CD4-positive, alpha-beta T cell treated with Interleukin-12 subunit alpha and Interleukin-12 subunit beta, for 1 hour (primary cell): ENCODE measurements around the gene SLC7A5.
"Not testable (repeated sequence)": the region's sequence is repeated elsewhere in the genome, so short reads cannot be mapped to it uniquely, and the experiment has no call there.

Source experiments
- DNase-seq: peaks from one replicate; pipeline ENCODE4 v3.0.0-alpha.2; 2020

The SLC7A5 gene

DNA sequence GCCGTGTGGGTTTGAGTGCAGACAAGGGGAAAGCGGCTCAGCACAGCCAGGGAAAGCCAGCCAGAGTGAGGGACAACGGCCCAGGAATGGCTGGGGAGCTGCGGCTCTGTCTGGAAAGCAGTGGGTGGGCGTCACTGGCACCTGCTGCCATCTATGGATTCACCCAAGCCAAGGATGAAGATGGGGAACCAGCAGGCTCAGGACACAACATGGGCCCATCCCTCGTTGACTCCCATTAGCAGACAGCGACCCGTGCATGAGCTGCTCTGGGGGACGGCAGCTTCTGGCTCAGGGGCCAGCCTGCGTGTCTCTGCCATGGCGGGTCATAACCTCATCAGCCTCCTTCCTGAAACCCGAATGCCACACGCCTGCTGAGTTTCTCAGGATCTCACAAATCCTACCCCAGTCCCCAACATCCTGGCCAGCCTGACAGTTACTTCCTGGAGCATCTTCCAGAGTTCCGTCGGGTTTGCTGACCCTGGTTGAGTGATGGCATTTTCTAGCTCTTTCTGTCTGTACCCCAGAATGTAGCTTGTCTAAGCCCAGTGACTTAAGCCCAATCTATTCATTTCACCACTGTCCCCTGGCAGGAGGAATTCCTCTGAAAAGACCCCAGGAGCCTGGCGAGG lies 50.7 kb downstream of the SLC7A5 start:
- DNase-seq: no peak

DNA sequence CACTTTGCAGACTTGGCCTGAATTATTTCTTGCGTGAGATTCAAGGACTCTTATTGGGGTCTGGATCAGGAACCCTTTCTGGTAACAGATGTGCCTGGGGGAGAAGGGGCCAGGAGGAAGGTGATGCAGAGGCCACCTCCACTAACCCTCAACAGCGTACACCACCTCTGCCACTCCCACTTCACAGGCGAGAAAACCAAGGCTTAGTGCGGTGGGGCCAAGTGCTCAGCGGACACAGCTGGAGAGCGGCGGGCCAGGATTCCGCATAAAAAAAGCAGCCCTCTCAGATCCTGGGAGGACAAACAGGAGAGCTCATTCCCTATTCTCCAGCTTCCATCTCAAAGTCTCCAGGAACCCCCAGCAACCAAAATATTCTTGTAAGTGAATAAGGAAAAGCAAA lies 51.4 kb downstream of the SLC7A5 start:
- DNase-seq: no peak

DNA sequence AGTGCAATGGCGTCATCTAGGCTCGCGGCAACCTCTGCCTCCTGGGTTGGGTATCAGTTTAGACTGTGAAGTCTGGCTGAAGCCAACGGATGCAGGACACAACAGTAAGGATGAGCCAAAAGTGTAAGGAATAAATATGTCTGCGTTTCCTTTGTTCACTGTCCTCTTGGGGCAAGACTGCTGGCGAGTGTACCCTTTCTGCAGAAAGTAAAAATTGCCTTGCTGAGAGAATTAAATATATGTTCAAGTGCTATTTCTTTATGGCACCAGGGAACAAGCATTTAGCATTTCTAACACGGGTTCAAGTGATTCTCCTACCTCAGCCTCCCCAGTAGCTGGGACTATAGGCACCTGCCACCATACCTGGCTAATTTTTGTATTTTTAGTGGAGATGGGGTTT lies 51.9 kb downstream of the SLC7A5 start:
- not testable (repeated sequence) for DNase-seq

DNA sequence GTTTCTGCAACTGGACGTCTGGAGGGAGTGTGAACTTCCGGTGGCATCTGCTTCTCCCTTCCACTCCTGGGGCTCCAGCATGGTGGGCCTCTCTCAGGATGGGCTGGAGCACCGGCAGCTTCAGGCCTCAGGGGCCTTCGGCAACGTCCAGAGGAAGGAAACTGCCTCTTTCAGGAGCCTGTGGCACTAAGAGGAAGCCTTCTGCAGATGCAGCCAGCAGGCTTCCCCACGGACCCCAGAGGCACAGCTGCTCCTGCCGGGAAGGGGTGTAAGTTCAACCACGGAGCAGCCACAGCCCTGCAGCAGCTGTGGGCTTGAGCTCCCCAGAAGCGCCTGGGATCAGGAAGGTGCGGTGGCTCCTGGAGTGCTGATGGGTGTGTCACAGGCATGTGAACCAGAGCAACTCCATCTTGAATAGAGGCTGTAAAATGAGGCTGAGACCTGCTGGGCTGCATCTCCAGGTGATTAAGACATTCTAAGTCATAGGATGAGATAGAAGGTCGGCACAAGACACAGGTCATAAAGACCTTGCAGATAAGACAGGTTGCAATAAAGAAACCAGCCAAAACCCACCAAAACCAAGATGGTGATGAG lies 52.7 kb downstream of the SLC7A5 start:
- no peak for DNase-seq

DNA sequence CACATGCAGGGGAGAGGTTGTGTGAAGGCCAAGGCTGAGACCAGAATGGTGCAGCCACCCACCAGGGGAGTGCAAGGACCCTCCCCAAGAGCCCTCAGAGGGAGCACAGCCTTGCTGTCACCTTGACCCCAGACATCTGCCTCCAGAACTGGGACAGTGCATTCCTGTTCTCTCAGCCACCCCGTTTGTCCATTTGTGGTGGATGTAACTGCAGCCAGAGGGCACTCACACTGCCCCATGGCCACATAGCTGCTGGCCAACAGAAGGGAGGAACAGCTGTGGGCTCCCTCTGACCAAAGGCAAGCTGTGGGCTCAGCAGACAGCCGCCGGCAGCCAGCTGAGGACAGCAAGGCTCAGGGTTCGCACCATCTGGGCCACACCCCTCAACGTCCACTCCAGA lies 53.7 kb downstream of the SLC7A5 start:
- no peak for DNase-seq

DNA sequence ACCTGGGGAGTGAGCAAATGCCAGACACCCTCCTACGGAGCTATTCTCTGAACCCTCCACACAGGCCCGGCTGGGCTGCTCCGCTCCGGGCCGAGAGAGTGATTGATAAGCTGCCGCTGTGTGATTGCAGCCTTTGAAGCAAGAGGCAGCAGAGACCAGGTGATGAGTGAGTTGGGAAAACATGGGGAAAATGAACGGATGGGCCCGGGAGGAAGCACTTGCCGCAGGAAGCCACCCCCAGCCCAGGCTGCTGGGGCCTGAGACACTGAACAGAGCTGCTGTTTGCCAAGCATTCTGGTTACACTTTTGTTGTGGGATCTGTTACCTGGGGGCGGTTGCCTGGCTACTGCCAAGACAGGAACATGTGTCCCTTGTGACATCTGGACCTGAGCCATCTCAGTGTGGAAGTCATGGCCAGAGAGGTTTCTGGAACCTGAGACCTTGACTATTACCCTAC lies 57.1 kb downstream of the SLC7A5 start:
- no peak for DNase-seq

DNA sequence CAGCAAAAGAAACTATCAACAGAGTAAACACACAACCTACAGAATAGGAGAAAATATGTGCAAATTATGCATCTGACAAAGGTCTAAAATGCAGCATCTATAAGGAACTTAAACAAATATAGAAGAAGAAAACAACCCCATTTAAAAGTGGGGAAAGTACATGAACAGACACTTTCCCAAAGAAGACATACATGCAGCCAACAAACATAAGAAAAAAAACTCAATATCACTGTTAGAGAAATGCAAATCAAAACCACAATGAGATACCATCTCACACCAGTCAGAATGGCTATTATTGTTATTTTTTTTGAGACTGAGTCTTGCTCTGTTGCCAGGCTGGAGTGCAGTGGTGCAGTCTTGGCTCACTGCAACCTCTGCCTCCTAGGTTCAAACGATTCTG lies 57.9 kb downstream of the SLC7A5 start:
- not testable (repeated sequence) for DNase-seq

DNA sequence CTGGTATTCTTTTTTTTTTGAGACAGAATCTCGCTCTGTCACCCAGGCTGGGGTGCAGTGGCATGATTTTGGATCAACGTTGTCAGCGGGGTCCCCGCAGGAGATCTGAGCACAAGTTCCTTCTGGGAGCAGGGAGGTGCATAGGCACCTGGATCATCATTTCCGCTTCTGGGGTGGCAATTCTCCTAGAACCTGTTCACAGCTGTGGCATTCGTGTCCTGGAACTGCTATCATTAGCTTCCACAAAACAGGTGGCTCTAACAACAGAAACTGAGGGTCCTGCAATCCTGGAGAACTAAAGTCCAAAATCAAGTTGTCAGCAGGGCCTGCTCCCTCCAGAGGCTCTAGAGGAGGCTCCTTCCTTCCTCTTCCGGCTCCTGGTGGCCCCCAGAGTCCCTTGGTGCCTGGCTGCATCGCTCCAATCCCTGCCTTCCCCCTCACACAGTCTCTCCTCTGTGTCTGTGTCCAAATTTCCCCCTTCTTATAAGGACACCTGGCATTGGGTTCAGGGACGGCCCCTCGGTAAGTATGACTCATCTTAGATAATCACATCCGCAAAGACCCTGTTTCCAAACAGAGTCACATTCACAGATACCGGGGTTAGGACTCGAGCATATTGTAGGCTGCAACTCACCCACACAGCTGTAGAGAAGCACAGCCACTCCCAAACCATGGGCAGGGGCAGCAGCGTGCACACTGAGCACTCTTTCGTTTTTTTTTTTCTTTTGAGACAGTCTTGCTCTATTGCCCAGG lies 60.0 kb downstream of the SLC7A5 start:
- no peak for DNase-seq

DNA sequence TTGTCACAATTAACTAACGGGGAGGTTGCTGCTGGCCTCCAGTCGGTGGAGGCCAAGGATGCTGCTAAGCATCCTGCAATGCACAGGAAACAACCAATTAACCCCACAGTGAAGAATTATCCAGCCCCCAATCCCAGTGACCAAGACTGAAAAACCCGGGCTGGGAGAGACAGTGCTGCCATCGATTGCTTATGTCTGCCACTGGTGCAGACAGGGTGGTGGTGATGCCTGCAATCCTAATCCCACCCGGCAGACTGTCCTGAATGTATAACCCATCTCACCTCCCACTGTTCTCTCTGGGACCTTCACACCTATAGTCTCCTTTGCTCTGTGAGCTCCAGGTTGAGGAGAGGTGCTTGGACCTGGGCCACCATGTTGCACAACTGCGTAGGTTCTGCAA lies 61.2 kb downstream of the SLC7A5 start:
- DNase-seq: no peak

DNA sequence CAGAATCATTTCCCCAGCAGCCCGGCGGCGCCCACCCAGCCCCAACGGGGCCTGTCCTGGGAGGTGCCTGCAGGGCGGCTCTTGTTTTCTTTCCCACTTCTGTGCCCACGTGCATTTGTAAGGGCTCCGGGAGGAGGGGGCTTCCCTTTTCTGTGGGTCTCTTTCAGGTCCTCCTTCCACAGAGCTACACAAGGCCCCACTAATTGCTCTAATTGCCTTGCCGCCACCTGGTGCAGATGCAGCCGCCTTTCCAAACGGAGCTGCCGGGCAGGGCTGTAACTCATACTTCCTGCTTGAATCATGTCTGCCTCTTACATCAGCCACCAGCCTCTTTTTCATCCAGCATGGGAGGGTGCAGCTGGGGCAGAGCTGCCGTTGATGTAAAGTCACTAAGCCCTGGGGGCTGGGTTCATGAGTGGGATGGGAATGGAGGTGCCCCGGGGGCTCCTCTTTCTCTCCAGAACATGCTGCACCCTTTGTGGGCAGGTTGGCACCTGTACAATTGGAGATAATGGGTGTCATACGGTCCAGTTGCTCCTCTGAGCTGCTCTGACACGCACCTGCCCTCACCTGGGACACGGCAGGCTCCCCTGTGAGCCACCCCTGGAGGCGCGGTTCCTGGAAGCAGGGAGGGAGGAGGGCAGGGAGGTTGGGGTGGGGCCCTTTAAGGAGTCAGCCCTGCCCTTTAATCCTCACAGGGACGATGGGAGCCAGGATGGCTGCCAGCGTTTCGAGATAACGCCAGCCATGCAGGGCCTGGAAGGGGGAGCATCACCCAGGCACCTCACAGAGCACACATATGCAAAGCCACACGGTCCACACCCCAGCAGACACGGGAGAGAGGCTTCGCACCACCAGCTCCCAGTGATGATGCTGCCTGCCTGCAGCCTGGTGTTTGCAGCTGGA lies 62.4 kb downstream of the SLC7A5 start:
- DNase-seq: peak; percentile 21

DNA sequence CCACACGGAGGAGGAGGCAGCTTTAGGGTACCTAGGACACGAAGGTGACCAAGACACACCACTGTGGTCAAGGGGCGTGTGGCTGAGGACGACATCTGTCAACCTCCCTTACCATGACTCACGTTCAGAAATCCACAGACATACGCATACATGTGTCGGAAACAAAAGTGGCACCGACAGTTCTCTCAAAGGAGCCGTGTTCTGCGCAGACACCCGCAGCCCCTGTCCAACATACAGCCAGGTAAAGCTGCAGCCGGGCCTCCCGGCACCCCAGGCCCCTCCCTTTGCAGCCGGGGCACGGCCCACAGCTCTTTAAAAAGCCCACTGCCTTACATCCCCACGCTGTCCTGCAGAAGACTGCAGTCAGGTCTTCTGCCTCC lies 63.1 kb downstream of the SLC7A5 start:
- no peak for DNase-seq

DNA sequence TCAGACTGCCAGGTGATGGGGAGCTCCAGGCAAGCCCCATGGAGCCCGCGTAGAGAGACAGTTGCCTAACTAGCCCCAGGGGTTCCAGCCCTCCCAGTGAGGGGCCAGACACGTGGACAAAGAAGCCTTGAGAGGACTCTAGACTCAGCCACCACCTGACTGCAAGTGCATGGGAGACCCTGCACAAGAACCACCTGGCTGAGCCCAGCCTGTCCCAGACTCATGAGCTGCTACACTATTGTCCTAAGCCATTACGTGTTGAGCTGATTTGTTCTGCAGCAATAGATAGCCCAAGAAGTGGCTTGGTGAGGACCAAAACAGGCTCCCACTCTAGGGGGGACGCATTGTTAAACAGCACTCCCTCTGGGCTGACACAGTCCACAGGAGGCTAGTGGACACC lies 65.9 kb downstream of the SLC7A5 start:
- no peak for DNase-seq

DNA sequence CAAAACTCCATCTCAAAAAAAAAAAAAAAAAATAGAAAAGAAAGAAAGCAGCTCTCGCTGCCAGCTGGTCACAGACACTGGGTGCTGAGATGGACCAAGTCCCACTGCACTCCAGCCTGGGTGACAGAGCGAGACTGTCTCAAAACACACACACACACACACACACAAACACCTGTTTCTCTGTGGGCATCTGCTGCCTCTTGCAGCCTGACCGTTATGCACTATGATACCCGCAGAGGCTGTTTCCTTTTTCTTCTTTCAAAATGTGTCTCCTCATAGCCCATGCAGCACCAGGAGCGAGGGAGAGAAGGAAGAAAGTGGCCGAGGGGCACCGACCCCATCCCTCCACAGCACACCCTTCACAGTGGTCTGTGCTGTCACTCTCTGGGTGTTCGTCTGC lies 66.6 kb downstream of the SLC7A5 start:
- DNase-seq: no peak

DNA sequence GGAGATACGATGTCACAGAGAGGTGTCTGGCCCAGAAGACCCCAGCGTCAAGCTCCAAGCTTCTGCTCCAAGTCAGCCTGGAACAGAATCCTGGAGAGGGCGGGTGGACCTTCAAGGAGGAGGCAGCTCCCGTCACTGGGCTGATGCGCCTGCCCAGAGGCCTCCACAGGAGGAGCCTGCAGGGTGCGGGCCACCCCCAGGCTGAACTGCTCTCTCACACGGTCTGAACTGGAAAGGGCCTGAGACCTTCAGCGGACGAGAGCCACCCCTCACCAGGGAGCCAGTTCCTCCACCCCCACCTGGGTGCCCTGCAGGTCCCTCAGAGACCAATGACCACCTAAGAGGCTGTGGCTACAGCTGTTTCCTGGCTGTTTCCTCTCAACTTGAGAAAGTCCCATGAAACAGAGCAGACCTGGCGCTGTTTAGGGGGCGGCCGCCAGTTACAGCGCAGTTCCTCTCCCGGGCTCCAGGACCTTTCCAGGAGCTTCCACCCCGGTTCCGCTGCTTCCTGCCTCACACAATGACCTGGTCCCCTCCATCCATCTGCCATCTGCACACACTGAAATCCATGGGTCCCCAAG lies 67.5 kb downstream of the SLC7A5 start:
- DNase-seq: no peak

DNA sequence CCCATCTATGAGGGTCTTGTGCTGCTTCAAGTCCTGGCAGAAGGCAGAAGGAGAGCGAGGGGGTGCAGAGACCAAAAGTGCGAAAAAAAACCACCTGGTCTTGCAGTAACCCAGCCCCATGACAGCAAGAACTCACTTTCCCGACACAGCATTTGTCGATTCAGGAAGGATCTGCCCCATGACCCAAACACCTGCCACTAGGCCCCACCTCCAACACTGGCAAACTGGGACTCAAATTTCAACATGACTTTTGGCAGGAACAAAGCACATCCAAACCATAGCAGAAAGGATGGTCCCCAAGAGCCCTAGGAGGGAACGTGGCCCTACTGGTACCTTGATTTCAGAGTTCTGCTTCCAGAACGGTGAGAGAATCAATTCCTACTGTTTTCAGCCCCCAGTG lies 68.8 kb downstream of the SLC7A5 start:
- no peak for DNase-seq

DNA sequence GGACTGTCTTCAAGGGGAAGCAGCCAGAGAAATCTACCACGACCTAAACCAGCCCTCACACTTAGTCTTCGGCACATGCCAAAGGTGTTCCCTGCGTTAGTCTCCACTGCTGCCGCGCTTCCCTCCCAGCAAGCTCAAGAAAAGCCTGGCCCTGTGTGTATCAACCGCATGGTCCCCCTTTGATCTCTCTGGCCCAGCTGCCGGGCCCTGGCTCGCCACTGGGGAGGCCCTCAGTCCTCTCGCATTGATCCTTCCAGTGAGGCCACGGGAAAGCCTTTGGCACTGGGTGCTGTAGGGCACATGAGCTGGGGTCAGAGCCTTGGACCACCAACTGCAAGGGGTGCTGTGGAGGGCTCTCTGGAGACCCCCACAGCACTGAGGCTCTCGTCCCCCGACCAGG lies 74.0 kb downstream of the SLC7A5 start:
- DNase-seq: no peak

DNA sequence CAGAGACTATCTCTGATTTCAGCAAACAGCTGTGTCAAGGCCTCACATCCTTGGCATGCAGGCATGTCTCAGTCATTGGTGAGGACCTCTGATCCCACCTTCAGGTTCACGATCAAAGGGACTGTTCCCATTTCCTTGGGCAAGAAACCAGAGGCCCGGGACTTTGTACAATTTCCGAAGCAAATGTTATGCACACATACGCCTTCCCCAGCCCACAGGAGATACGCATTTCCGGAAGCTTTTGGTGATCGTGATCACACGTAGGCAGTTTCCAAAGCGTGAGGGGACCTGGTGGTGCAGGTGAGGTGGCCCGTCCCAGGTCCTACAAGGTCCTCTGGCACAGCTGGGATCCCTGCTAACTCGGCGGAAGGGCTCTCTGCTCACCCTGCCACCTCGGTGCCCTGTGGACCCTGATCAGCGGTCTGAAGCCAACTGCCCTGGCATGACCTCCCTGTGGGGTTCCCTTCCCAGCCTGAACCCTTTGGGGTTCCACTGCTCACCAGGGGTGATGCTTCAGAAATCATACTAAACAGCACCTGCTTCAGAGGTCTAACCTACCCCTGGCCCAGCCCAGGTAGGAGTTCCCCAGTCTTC lies 74.7 kb downstream of the SLC7A5 start:
- no peak for DNase-seq

DNA sequence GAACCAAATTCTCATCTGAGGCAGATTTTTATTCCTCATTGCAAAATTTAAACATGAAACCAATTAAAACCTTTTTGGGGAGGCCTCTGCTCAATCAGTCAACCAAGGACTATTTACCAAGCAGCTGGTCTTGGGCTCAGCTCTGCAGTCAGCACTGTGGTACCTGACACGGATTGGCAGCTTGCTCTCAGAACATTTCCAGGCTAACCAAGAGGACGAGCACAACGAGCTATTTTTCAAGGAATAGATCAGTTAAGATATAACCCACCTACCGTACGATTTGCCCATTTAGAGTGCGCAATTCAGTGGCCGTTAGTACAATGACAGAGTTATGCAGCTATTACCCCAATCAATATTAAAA lies 77.1 kb downstream of the SLC7A5 start:
- DNase-seq: no peak

DNA sequence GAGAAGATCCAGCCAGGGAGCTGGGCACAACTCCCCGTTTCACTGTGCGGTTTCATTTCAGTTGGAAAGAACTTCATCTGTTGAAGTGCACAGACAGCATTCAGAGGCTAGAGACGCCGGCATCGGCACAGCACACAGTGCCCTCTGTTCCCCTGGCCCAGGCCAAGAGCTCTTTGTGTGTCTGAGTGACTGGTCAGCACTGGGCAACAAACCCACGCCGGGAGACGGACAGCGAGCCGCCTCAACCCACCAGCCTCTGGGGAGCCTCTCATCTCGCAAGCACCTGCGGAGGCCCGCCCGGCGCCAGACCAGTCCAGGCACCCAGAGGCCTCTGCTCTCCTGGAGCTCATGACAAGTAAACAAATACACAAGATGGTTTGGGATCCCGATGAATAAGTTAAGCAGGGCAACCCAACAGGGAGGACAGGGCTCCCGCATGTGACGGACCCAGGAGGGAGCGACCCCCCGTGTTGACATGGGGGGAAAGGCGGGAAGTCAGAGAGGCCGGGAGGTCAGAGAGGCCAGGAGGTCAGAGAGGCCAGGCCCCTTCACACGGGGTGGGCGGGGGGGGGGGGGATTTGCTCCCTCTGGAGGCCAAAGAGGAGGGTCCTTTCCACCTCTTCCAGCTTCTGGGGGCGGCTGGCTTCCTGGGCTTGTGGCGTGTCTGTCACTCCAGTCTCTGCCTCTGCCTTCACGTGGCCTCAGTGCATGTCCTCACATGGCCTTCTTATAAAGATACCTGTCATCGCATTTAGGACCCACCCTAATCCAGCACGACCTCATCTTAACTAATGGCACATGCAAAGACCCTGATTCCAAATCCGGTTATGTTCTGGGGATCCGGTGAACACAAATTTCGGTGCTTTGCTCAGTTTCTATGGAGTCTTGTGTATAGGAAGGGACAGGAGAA lies 77.8 kb downstream of the SLC7A5 start:
- DNase-seq: no peak

DNA sequence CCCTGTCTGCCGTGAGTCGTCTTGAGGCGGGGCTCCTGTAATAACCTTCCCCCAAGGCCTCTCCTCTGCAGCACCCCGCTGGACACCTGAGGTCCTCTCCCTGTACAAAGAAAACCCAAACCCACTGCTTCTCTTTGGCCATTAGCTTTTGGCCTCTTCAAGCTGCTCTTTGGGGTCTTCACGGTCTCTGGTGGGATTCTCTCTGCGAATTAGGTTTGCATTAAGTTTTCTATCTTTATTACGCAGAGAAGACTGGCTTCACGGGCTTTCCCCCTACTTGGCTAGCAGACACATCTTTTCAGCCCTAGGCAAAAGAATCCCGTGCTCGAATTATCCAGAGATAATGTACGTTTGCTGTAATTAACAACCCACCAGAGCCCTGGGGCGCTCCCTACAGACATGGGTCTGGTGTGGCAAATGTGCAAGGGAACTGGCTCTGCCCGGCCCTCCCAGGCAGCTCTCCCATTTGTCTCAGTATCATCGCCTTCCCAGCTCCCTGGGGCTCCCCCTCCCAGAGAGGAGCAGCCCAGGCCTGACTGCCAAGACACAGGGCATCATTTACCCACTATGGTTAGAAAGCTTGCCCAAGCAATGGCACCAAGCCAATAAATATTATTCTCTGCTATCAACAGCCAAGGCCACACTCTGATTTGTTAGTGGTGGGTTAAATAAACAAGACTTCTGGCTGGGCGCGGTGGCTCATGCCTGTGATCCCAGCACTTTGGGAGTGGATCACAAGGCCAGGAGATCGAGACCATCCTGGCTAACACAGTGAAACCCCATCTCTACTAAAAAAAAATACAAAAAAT lies 78.8 kb downstream of the SLC7A5 start:
- DNase-seq: no peak
